ENCODE data around the gene KIF19. TPM values are rescaled to one million over a fixed set of nuclear protein-coding genes. Genes with fewer than 3 reads are reported as not detected.
A peak's percentile ranks its signal among the peaks of the same experiment; 100 is the strongest.

Gene KIF19
- total and polyA plus RNA-seq, 2 of the 8 experiments (the other 6 are each of a cell fraction or from before 2014, with no cell fraction given): 0.52 to 0.77 TPM

GRCh38 chr17:74329378-74329777, 3.4 kb downstream of the KIF19 start:
- peaks cover 8% of the 10 kb centered on the region for H3K23me2 ChIP-seq (ENCODE audit: low read depth, low read length)
- peaks cover 6% of the 10 kb centered on the region in 2 experiments; a peak in 2 of 4 replicates for H3K9me3 ChIP-seq (ENCODE audit: insufficient read depth in 2 of 2, low read depth in 1 of 2, low read length in 1 of 2)
- no peak overlapping the region for H3K56ac ChIP-seq (replicated peaks; ENCODE audit: insufficient read length, low read depth, low read length)
- no peak overlapping the region for H3K27ac ChIP-seq (ENCODE audit: low read depth, low read length)
- POLR2A ChIA-PET (ENCODE audit: partially characterized antibody): no interaction called here
- H2BK120ac ChIP-seq (replicated peaks; ENCODE audit: low read depth, low read length): no peak overlapping the region
- no peak overlapping the region for H2BK5ac ChIP-seq (ENCODE audit: low read depth, low read length)
- no peak overlapping the region for H3K4ac ChIP-seq (replicated peaks; ENCODE audit: insufficient read length, low read depth, low read length)
- FAIRE-seq (no peak), DNase-seq (ENCODE audit: low read depth in 1 of 2, low spot score in 2 of 2) (no peak)
- H3K27me3 ChIP-seq (replicated peaks in 1 of 4; ENCODE audit: control insufficient read depth in 3 of 4, extremely low read depth in 1 of 4, insufficient read depth in 3 of 4, low read length in 3 of 4): peaks cover 3 to 34% (median 27%) of the 10 kb centered on the region in 4 experiments
- no peak overlapping the region for H4K5ac ChIP-seq (ENCODE audit: insufficient read length, low read depth, low read length)
- peak overlapping the region; percentile 95; the same call in 1 of the 2 replicates for H2AK5ac ChIP-seq (ENCODE audit: low read depth, low read length)
- no peaks in the 10 kb centered on the region for H3K79me1 ChIP-seq (ENCODE audit: low read depth, low read length)
- no peaks in the 10 kb centered on the region for H4K20me1 ChIP-seq (replicated peaks in 1 of 2; ENCODE audit: control insufficient read depth in 1 of 2, insufficient read depth in 2 of 2, low read length in 2 of 2)
- H2AFZ ChIP-seq (ENCODE audit: low read length): no peak overlapping the region
- H2BK20ac ChIP-seq (ENCODE audit: low read length): no peak overlapping the region
- WGBS, 2 experiments (ENCODE audit: extremely low coverage in 1 of 2, insufficient coverage in 1 of 2, insufficient read length in 1 of 2, insufficient replicate concordance in 2 of 2, low coverage in 1 of 2, low lambda C conversion rate in 2 of 2, missing lambda C conversion rate in 1 of 2): 84% methylated on average over 3 of the region's 3 CpGs; no CpG with 5 or more reads in 1 of the 2 experiments
- H3K4me3 ChIP-seq (ENCODE audit: extremely low read depth in 1 of 4, insufficient read depth in 2 of 4, low read depth in 3 of 4, low read length in 4 of 4): no peak overlapping the region
- H2BK15ac ChIP-seq (ENCODE audit: low read length): peak overlapping the region; percentile 48; the same call in 1 of the 2 replicates
- H2BK12ac ChIP-seq (ENCODE audit: low read depth, low read length): peak overlapping the region; percentile 60; the same call in 1 of the 2 replicates
- H3K14ac ChIP-seq (ENCODE audit: insufficient read length): no peak overlapping the region
- H3K4me1 ChIP-seq (replicated peaks in 1 of 4; ENCODE audit: control insufficient read depth in 3 of 4, insufficient read depth in 4 of 4, low read length in 3 of 4): peaks cover 6 to 22% (median 16%) of the 10 kb centered on the region in 4 experiments
- H3K9ac ChIP-seq (replicated peaks in 1 of 4; ENCODE audit: extremely low read depth in 1 of 4, low read depth in 3 of 4, low read length in 3 of 4): no peak overlapping the region
- TF ChIP-seq HDAC6 (IDR thresholded peaks at IDR 0.05; ENCODE audit: low read depth, low read length) (no peak), ATF3 (IDR thresholded peaks at IDR 0.05; ENCODE audit: insufficient read depth, low read depth, low read length) (no peak), POU5F1 (IDR thresholded peaks at IDR 0.05; ENCODE audit: low read depth, low read length) (no peak), RBBP5 (IDR thresholded peaks at IDR 0.05; ENCODE audit: borderline replicate concordance, low read depth, low read length) (no peak), HDAC2 (IDR thresholded peaks at IDR 0.05; ENCODE audit: borderline replicate concordance in 1 of 2, low read depth in 2 of 2, low read length in 2 of 2) (no peak), ASH2L (IDR thresholded peaks at IDR 0.05; ENCODE audit: low read length) (no peak), SP4 (IDR thresholded peaks at IDR 0.05; ENCODE audit: low read length) (no peak), KDM1A (IDR thresholded peaks at IDR 0.05; ENCODE audit: borderline replicate concordance, low read length) (no peak), KDM4A (IDR thresholded peaks at IDR 0.05; ENCODE audit: low read depth, low read length, severe bottlenecking) (no peak), BCL11A (IDR thresholded peaks at IDR 0.05; ENCODE audit: low read depth in 2 of 2, low read length in 2 of 2) (no peak), ZNF274 (IDR thresholded peaks at IDR 0.05; ENCODE audit: borderline replicate concordance, extremely low read depth, low read length) (no peak)
- no peak overlapping the region for H3K4me2 ChIP-seq (ENCODE audit: insufficient read depth in 1 of 2, low read depth in 2 of 2, low read length in 2 of 2)
- no peak overlapping the region for H3K18ac ChIP-seq (ENCODE audit: extremely low read depth, low read length)
- CTCF ChIA-PET (ENCODE audit: partially characterized antibody): interaction anchor here (0.9 to 3.5 kb wide), 7 partner anchors 21 to 39 kb away, joined by 3 to 15 read pairs (median 6); no protein-coding TSS in a partner anchor
- no peak overlapping the region for H4K91ac ChIP-seq (replicated peaks; ENCODE audit: insufficient read length, low read length)
- H4K8ac ChIP-seq (ENCODE audit: extremely low read depth, insufficient read depth, low read length): no peak overlapping the region
- H3K36me3 ChIP-seq (ENCODE audit: control insufficient read depth in 2 of 4, insufficient read depth in 4 of 4, low read length in 3 of 4): no peaks in the 10 kb centered on the region
- H3K79me2 ChIP-seq (ENCODE audit: control insufficient read depth in 1 of 2, insufficient read depth in 2 of 2, low read length in 2 of 2): no peaks in the 10 kb centered on the region
- H3K23ac ChIP-seq (ENCODE audit: insufficient read length): no peak overlapping the region

Data from H1 (cell line).